GM21381 (cell line): ENCODE measurements around the gene CAMK1.

Experiments
- ATAC-seq: cut with Tn5 transposase; IDR thresholded peaks from one replicate; pipeline ENCODE4 v1.9.1; 2021; ENCODE audit warnings: mild to moderate bottlenecking, moderate library complexity; ENCODE audit not compliant: unreplicated experiment

Gene CAMK1

DNA sequence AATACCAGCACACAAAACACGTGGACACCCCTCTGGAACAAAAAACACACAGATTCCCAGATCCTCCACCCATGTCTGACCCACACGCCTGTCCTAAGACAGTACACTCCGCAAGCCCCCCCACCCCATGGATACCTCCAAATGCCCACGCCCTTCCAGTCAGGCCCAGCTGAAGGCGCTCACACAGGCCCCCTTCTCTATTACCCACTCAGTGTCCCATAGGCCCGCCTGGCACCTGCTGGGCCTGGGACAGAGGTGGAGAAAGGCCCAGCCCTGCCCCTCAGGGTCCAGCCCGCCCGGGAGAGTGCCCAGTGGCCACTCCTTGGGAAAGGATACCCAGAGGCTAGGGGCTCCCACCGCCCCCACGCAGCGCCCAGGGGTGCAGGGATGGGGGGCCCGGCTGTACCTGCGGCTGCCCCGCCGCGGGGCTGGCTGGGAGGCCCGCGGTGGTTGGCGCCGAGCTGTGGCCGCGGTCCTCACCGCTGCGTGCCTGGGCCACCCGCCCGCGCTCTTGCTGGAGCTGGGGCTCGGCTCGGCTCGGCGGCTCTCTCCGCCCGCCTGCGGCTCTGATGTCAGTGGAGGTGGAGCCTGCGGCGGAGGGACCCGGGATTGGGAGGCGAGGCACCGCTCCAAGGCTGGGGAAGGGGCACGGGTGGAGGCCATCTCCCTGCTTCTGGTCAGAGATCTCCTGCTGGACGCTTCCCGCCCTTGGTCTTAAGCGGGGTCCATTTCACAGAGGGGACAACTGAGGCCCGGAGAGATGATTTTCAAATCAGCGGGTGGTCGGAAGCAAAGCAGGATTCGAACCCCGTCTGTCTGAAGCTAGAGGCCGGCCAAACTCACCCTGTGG is at the start of gene CAMK1:
CAMK1 (minus strand) TSS at position 522 of the 850 bp plus-strand sequence. CDS start 2,198 bp downstream, outside the sequence.
- no peak for ATAC-seq

DNA sequence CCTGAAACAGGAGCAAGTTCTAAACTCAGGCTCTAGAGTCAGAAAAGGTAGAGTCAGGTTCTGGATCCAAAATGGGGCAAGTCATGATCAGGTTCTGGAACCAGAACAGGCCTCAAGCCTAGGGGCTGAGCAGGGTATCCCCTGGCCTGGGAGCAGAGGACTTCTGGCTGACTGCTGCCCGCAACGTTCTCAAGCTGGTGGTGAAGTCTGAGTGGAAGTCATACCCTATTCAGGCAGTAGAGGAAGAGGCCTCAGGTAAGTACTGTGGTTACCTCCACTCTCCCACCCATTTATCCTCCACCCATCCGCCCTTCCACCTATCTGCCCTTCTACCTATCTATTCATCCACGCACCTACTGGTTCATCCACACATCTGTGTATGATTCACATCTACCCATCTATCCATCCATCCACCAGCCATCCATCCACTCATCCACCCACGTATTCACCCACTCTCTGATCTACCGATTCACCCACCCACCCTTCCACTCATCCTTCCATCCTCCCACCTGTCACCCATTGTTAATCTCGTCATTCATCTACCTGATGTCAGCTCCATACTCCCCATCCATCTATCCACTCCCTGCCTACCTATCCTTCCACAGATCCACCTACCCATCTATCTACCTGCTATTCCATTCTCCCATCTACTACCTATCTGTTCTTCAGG is 49.1 kb upstream of the CAMK1 start:
- no peak for ATAC-seq

DNA sequence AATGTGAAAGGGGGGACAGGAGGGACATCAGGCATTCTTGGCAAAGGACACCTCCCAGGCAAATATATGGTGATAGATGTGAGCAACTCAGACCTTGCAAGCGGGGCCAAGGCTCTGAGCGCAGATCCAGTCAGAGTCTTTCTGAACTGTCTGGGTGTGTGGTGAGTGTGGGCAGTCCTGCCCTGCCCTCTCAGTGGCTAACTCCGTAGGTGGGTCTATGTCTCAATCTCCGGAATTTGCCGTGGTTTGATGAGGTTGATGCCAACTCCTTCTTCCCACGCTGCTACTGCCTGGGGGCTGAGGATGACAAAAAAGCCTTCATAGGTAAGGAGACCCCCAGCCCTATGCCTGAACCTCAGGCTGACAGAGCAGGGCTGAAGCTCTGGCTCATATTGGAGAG is 47.7 kb upstream of the CAMK1 start:
- ATAC-seq, result no peak

DNA sequence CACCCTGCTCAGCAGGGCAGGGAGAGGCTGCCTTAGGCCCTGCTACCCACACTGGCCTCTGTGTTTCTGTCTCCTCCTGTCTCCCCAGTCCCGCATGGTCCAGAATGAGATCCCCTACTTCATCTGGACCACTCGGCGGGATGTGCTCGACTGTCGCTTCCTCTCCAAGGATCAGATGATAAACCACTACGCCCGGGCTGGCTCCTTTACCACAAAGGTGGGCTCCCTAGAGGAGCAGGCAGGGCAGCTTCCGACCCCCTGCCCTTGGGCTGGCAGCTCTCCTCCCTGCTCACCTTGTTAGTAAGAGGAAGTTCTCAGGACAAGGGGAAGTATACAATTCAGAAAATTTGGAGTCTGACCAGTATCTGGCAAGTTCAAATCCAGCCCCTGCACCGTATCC is 46.2 kb upstream of the CAMK1 start:
- no peak for ATAC-seq

DNA sequence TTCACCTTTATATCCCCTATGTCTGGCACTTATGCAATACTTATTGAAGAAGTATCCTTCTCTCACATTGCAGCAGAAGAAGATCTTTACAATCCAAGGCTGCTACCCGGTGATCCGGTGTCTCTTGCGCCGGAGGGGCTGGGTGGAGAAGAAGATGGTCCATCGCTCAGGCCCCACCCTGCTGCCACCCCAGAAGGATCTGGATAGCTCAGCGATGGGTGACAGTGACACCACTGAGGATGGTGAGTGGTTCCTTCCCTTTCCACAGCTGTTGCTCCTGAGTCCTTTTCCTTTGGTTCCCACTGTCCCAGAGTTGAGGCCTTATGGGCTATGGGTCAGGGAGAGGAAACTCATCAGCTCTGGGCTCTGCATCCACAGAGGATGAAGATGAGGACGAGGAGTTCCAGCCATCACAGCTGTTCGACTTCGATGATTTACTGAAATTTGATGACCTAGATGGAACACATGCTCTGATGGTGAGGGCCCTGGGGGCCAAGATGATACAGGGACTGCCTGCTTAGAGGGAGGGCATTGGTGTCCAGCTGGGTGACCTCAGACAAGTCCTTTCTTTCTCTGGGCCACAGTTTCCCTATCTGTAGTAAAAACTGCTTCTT is 43.2 kb upstream of the CAMK1 start:
- no peak for ATAC-seq

DNA sequence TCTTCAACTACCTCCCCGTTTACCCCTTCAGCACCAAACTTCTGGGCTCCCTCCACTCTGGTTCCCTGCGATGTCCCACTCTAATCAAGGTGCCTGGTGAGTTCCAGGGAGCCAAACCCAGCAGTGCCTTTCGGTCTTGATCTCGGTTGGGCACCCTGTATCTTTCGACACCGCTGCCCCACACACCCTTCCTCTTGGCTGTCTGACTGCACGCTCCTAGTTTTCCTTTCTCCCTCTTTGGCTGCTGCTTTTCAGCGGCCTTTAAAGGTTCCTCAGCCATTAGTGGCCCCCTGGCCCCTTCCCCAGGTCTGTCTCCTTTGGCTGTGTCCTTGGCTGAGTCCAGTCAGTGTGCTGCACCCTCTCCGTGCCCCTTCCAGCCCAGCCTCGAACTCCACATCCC is 41.1 kb upstream of the CAMK1 start:
- ATAC-seq, result no peak

DNA sequence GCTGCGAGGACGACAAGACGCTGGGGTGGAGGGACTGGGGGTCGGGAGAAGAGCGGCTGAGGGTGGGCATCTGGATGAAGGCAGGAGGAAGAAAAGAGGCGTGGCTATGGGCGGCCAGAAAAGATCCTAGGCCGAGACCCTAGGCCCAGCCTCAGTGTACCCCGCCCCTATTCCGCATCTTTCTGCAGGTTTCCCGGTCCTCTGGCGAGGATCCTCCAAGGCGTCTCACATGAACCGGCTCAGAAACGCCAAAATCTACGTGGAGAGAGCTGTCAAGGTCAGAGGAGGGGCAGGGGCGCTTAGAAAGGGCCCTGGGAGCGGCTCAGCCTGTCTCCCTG is 40.7 kb upstream of the CAMK1 start:
- no peak for ATAC-seq

DNA sequence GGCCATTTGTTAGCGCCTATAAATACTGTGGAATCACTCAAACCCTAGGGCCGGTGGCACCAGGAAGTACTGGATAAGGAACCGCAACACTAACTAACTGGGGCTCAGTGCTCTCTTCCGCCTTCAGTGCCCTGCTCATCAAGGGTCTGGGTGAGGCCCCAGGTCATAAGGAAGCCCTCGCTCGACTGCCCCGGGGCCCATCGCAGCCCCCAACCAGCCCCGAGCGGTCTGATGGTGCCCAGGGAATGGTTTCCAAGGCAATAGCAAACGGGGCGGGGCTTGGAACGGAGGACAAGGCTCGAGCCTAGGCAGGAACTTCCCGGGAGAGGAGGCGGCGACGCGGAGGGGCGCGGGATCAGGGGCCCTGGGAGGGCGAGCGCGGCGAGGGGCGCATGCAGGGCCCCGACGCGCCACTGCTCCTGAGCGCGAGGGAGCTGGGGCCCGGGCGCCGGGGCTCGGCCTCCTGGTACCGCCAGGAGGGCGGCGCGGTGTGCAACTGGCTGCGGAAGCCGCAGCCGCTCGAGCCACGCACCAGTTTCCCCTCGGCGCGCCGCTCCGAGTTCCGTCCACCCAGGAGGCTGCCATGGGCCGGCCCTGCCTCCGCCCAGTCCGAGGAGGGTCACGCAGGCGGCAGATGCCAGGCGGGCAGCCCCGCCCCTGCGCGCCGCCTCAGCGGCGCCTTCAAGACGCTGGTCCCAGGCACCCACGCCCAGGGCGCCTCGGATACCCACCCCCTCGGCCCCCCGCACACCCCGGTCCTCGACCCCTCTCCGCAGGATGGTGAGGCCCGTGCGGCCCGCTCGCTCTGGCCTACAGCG is 40.1 kb upstream of the CAMK1 start, which contains the start of gene TTLL3:
TTLL3 (plus strand) TSS at position 648 of the 818 bp plus-strand sequence. CDS start 400 bp downstream, outside the sequence.
- ATAC-seq, result peak; percentile 45

DNA sequence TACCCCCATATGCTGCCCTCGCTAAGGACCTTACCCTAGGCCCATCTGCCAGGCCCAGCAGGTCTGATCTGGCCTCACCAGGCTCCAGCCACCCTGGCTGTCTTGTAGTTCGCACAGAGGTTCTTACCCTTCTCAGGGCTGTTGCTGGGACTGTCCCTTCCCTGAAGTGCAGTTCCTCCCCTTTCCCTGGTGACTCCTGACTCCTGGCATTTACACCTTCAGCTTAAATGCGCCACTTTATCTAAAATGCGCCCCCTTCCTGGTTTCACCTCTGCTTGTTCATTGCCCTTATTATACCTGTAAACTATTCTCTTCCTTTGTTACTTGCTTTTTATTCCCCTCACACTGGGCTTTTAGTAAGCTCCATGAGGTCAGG is 39.5 kb upstream of the CAMK1 start:
- no peak for ATAC-seq

DNA sequence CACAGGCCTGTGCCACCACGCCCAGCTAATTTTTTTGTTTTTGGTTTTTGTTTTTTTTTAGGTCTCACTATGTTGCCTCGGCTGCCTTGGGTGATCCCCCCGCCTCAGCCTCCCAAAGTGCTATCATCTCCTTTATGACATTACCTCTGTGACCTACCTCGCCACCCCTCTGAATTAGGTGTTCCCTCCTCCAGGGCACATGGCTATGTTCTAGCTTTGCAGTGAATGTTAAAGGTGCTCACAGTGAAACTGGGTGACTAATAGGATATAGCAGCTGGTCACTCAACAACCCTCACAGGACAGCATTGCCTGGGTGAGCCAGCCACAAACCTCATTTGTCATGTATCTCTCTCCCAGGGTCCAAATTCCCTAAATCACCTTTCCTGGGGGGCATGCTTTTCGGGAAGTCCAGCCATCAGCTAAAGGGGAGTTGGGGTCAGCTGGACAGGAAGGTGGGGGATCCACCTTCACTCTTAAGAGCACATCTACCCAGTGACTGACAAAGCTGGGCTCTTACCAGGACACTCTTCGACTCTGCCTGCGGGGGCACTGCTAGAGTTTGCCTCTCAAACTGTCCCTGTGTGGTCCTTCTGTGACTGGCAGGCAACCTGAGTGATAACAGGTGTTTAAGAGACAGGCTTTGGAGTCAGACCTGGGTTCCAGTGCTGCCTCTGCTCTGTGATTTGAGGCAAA is 38.7 kb upstream of the CAMK1 start:
- ATAC-seq, result peak; percentile 50

DNA sequence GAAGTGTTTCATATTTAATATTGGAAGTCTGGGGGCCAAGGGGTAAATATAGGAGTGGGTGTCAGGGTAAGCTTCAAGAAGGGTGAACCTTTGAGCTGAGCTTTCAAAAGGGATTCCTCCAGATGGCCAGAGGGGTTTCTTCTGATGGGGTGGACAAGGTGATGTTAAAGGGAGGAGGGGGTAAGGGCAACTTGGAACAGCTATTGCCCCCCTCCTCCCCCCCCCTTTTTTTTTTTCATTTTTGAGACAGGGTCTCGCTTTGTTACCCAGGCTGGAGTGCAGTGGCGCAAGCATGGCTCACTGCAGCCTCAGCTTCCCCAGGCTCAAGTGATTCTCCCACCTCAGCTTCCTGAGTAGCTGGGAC is 38.2 kb upstream of the CAMK1 start:
- ATAC-seq, result no peak

DNA sequence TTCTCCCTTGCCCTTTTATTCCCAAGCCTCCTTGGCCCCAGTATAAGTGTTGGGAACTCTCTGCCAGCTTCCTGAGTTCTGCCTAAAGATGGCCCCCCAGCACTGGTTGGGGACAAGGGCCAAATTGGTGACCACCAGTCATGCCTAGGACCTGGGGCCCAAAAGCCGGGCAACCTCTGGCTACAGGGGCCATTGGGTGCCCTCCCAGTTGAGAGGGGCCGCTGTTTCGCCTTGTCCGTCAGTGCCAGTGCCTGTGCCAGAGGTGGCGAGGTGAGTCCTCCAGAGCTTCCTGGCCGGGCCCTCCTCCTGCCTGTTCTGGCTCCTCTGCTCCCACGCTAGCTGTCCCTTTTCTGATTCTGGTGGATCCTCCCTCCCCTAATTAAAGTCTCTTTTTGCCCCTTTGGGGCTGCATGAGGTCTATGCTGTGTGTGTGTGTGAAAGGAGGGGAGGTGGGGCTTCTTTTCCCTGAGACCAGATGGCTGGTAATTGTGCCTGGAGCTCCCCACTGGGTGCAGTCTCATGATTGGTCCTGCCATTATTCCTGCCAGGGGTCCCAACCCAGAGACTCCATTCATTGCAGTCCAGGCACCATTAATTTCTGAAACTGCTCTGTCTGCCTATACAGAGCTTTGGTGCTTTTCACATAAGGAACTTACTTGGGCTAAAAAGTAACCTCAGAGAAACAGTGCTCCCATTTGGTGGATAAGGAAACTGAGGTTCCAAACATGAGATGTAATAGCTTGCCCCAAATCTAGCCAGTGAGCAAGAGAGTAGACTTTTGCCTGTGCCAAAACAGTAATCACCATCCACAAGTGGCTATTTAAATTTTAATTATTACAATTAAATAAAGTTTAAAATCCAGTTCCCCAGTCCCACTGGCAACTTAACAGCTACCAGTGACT is 37.2 kb upstream of the CAMK1 start:
- no peak for ATAC-seq

DNA sequence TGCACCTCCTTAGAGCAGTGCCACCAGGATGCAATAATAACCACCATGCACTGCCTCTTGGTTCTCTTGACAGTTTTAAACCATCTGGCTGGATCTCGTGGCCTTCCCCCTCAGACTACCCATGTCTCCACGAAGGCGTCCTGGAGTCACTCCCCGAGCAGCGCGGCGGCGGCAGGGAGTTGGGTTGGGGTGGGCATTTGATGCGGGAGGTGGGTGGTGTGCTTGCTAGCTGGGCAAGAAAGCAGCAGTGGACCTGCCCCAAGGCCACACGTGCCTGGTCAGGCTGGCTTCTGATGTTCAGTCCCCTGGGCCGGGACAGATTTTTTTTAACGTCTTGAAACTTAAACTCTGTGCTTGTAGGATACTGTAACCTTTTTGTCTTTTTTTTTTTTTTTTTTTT is 36.4 kb upstream of the CAMK1 start:
- ATAC-seq, result no peak

DNA sequence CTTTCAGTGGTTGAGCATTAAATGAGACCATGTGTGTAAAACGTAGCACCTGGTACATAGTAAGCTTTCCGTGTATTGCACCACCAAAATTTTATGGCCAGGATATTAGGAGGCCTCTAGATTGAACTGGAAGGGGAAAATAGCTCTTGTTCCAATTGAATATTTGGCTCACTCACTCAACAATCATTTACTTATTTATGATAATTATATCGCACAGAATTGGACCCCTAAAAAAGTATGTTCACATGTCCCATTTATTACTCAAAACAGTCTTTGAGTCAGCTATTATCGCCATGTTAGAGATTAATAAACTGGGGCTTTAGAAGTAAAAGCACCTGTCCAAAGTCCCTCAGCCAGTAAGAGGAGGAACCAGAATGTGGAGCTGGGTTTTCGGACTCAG is 35.2 kb upstream of the CAMK1 start:
- ATAC-seq, result no peak

DNA sequence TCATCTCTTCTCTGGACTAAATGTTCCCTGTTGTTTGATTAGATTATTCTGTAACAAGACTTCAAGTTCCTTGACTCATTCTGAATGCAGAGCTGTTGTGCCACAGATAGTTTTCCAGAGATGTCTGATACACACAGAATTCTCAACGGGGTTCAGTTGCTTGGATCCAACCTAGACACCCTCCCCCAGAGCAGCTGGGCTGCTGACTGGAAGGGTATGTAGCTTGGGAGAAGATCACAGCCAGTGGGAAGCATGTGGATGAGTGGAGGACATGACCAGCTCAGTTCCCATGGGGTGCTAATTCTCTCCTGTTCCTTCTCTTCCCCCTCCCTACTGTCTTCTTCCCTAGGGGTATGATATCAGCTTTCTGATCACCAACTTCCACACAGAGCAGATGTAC is 33.7 kb upstream of the CAMK1 start:
- ATAC-seq, result no peak

DNA sequence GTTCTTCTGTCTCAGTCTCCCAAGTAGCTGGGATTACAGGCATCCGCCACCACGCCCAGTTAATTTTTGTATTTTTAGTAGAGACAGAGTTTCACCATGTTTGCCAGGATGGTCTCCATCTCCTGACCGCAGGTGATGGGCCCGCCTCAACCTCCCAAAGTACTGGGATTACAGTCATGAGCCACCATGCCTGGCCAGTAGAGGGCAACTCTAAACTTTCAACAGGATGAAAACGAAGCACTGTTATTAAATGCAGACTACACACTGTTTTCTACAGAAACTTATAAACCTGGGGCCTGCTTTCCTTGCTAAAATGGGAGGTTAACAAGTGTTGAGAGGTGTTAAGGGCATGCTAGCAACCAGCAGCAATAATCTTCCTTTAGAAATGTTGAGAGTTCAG is 30.8 kb upstream of the CAMK1 start:
- no peak for ATAC-seq

DNA sequence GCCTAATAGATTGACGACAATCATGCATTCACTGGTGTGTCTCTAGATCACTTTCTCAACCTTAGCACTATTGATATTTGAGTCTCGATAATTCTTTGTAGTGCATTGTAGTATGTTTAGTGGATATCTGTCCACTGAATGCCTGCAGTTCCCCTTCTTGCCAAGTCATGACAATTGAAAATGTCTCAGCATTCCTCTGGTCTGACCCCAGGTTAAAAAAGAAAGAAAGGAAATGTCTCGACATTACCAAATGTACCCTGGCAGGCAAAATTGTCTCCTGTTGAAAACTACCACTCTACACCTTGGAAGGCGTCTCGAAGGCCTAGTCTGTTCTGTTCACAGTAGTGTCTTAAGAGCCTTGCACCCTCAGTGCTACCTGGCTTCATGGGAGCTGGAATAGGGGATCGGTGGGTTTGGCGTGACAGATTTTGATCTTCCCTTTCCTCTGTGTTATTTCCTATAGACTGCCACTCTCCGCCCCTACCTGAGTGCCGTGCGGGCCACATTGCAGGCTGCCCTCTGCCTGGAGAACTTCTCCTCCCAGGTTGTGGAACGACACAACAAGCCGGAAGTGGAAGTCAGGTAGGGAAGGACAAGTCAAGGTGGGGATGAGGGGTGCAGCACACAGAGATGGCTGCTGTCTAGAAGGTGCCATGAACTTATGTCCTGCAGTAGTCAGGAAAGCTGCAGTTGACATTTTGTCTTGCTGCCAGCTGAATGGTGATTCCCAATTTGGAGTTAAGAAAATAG is 27.6 kb upstream of the CAMK1 start:
- no peak for ATAC-seq

DNA sequence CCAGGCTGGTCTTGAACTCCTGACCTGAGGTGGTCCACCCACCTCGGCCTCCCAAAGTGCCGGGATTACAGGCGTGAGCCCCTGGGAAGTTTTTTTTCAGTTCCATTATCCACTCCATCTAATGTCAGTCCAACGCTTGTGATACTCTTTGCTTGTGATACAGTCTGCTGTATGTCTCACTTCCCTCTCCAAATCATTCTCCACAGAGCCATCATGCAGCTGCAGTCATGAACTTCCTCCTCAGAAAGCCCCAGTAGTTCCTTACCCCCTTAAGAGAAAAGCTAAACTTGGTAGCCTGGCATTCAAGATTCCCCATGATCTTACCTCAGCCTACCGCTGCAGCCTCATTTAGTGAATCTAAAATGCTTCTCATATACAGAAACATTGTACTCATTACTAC is 25.5 kb upstream of the CAMK1 start:
- no peak for ATAC-seq

DNA sequence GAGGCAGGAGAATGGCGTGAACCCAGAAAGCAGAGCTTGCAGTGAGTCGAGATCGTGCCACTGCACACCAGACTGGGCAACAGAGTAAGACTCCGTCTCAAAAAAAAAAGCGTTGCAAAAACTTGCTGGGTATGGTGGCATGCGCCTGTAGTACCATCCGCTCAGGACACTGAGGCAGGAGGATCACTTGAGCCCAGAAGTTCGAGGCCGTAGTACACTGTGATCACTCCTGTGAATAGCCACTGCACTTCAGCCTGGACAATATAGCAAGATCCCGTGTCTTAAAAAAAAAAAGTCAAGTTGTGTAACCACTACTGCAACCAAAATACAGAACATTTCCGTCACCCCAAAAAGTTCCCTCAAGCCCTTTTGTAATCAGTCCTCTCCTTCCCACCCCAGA is 24.7 kb upstream of the CAMK1 start:
- no peak for ATAC-seq
